Natural killer cell (primary cell): ENCODE results near the gene MYH8. TPM values are rescaled to one million over a fixed set of nuclear protein-coding genes. Genes with fewer than 3 reads are reported as not detected.

ENCODE experiments used
- ATAC-seq, 3 donors: fragments of 150-1000 bp in 2 of 3; fragments of 200-7000 bp in 1 of 3; cut with Tn5 transposase; 1 replicate in 1 of 3; 2 replicates in 2 of 3; pipeline ENCODE4 v1.10.0; 2021; ENCODE audit warnings: mild to moderate bottlenecking in 2 of 3, moderate library complexity in 2 of 3
- DNase-seq, 2 donors: peaks; one replicate each; pipeline versions ENCODE4 v3.0.0 to v3.0.0-alpha.2; 2013 to 2021; ENCODE audit warnings: mixed read lengths in 1 of 2
- H3K27ac ChIP-seq: one replicate; pipeline ENCODE4 v1.5.1; 2013; ENCODE audit warnings: mild to moderate bottlenecking, low read length
- H3K27me3 ChIP-seq: one replicate; pipeline ENCODE4 v1.6.1; 2013; ENCODE audit warnings: low read length; ENCODE audit not compliant: control insufficient read depth, insufficient read depth
- H3K36me3 ChIP-seq: one replicate; pipeline ENCODE4 v1.6.1; 2013; ENCODE audit warnings: low read length; ENCODE audit not compliant: control insufficient read depth, insufficient read depth
- H3K4me1 ChIP-seq: one replicate; pipeline ENCODE4 v1.6.1; 2013; ENCODE audit warnings: low read length; ENCODE audit not compliant: control insufficient read depth, insufficient read depth
- H3K4me3 ChIP-seq: one replicate; pipeline ENCODE4 v1.5.1; 2013; ENCODE audit warnings: low read length
- H3K9me3 ChIP-seq: one replicate; pipeline ENCODE4 v1.6.1; 2013; ENCODE audit warnings: low read length; ENCODE audit not compliant: control insufficient read depth, insufficient read depth
- H3K27ac Mint-ChIP-seq, 2 donors: one replicate each; pipeline ENCODE4 v1.8.0; 2022; ENCODE audit warnings: mild to moderate bottlenecking in 2 of 2, mixed read lengths in 2 of 2, moderate library complexity in 1 of 2
- H3K27me3 Mint-ChIP-seq, 2 donors: one replicate each; pipeline ENCODE4 v1.8.0; 2022; ENCODE audit warnings: low read depth in 2 of 2, mixed read lengths in 2 of 2
- H3K36me3 Mint-ChIP-seq: one replicate; pipeline ENCODE4 v1.8.0; 2022; ENCODE audit warnings: mixed read lengths
- H3K4me1 Mint-ChIP-seq, 2 donors: one replicate each; pipeline ENCODE4 v1.8.0; 2022; ENCODE audit warnings: mixed read lengths in 2 of 2
- H3K4me3 Mint-ChIP-seq: one replicate; pipeline ENCODE4 v1.8.0; 2022; ENCODE audit warnings: mild to moderate bottlenecking, moderate library complexity, mixed read lengths
- H3K9me3 Mint-ChIP-seq, 2 donors: one replicate each; pipeline ENCODE4 v1.8.0; 2022; ENCODE audit warnings: mixed read lengths in 2 of 2
- CTCF ChIP-seq: fragments of 200-600 bp; IDR thresholded peaks from one replicate; pipeline ENCODE4 v1.8.0; 2022; ENCODE audit warnings: antibody characterized with exemption
- WGBS: methylation state at CpG from one replicate; pipeline ENCODE4 v1.1.7; 2013; ENCODE audit warnings: missing lambda C conversion rate; ENCODE audit not compliant: insufficient coverage; 5-methylcytosine and 5-hydroxymethylcytosine counted together
- intact Hi-C: fragments of 100-400 bp; cut with micrococcal nuclease; formaldehyde crosslinking; loops from one replicate; pipeline ENCODE4 v1.14.2; 2022
- total RNA-seq, 4 donors: library from RNA; stranded (reverse); fragments of 120-200 nt in 1 of 4; gene quantifications; one replicate each; pipeline versions ENCODE4 v1.2.3 to v1.2.4, GENCODE V29; 2013 to 2022

The MYH8 gene
- total RNA-seq, 3 donors from 2014 or later (not counting 1 experiment from before 2014, with no cell fraction given), result not detected

- Mint-ChIP-seq H3K4me3 (no peak overlapping the region), H3K36me3 (no peaks in the 10 kb centered on the region), H3K4me1 (no peaks in the 10 kb centered on the region), H3K27ac (no peak overlapping the region), H3K27me3 (peaks cover 28 to 45% of the 10 kb centered on the region in 2 donors), H3K9me3 (no peaks in the 10 kb centered on the region)
- peaks cover 6% of the 10 kb centered on the region for H3K27me3 ChIP-seq
- H3K9me3 ChIP-seq, result no peaks in the 10 kb centered on the region
- WGBS, result 50% methylated on average over 1 of the region's 1 CpG
- no peak overlapping the region for H3K27ac ChIP-seq
- TF ChIP-seq CTCF, result no peak
- DNase-seq (no peak), ATAC-seq (no peak)
- H3K4me3 ChIP-seq, result no peak overlapping the region
- no peaks in the 10 kb centered on the region for H3K36me3 ChIP-seq
- intact Hi-C loops, result no loop called here
- H3K4me1 ChIP-seq, result no peaks in the 10 kb centered on the region
Measured at GRCh38 chr17:10439816-10440215, 18.1 kb upstream of the MYH8 start.

GRCh38 chr17:10435096-10435495, 13.3 kb upstream of the MYH8 start:
- Mint-ChIP-seq H3K27me3 (peaks cover 34 to 70% of the 10 kb centered on the region in 2 donors), H3K4me1 (no peaks in the 10 kb centered on the region), H3K9me3 (no peaks in the 10 kb centered on the region), H3K27ac (no peak overlapping the region), H3K36me3 (no peaks in the 10 kb centered on the region), H3K4me3 (no peak overlapping the region)
- Histone ChIP-seq H3K9me3 (no peaks in the 10 kb centered on the region), H3K27me3 (peaks cover 9% of the 10 kb centered on the region), H3K4me1 (no peaks in the 10 kb centered on the region), H3K4me3 (no peak overlapping the region), H3K27ac (no peak overlapping the region), H3K36me3 (no peaks in the 10 kb centered on the region)
- intact Hi-C loops, result no loop called here
- ATAC-seq (no peak), DNase-seq (no peak)
- TF ChIP-seq CTCF, result no peak
- WGBS, result 85% methylated on average over 2 of the region's 3 CpGs

GRCh38 chr17:10429421-10430045, 7.8 kb upstream of the MYH8 start:
- WGBS, result 73% methylated on average over 1 of the region's 2 CpGs
- Mint-ChIP-seq H3K9me3 (no peaks in the 10 kb centered on the region), H3K36me3 (no peaks in the 10 kb centered on the region), H3K27ac (no peak overlapping the region), H3K27me3 (peaks cover 33 to 82% of the 10 kb centered on the region in 2 donors), H3K4me3 (no peak overlapping the region), H3K4me1 (no peaks in the 10 kb centered on the region)
- no peaks in the 10 kb centered on the region for H3K36me3 ChIP-seq
- peaks cover 10% of the 10 kb centered on the region for H3K27me3 ChIP-seq
- TF ChIP-seq CTCF, result no peak
- H3K4me3 ChIP-seq, result no peak overlapping the region
- DNase-seq (no peak), ATAC-seq (no peak)
- no peak overlapping the region for H3K27ac ChIP-seq
- intact Hi-C loops, result no loop called here
- no peaks in the 10 kb centered on the region for H3K4me1 ChIP-seq
- no peaks in the 10 kb centered on the region for H3K9me3 ChIP-seq

GRCh38 chr17:10428781-10429180, 7.0 kb upstream of the MYH8 start:
- 93% methylated on average over 2 of the region's 2 CpGs for WGBS

More at GRCh38 chr17:10428781-10429180, 7.0 kb upstream of the MYH8 start:
- intact Hi-C loops, result no loop called here
- ATAC-seq (no peak), DNase-seq (no peak)
- no peaks in the 10 kb centered on the region for H3K9me3 Mint-ChIP-seq
- no peak overlapping the region for H3K27ac Mint-ChIP-seq
- H3K36me3 Mint-ChIP-seq, result no peaks in the 10 kb centered on the region
- Histone ChIP-seq H3K4me1 (no peaks in the 10 kb centered on the region), H3K36me3 (no peaks in the 10 kb centered on the region), H3K4me3 (no peak overlapping the region), H3K27ac (no peak overlapping the region), H3K27me3 (peaks cover 10% of the 10 kb centered on the region), H3K9me3 (no peaks in the 10 kb centered on the region)
- no peak overlapping the region for H3K4me3 Mint-ChIP-seq
- H3K27me3 Mint-ChIP-seq, result peaks cover 32 to 78% of the 10 kb centered on the region in 2 donors
- no peaks in the 10 kb centered on the region for H3K4me1 Mint-ChIP-seq
- no peak for TF ChIP-seq CTCF
